ENCODE measurements around the gene ZNF563. TPM values are rescaled to one million over a fixed set of nuclear protein-coding genes. Genes with fewer than 3 reads are reported as not detected.

ZNF563 gene
- total RNA-seq = 0.75 and 3.7 TPM in 2 replicates

- peak; percentile 75 for DNase-seq (ENCODE audit: low read depth)
These were observed at the start of gene ZNF563 for GRCh38 chr19:12333162-12334159. Gene ZNF563 (minus strand): TSS chr19:12333633. CDS start chr19:12333482, 151 bp downstream.

GRCh38 chr19:12380444-12380737, 47.0 kb upstream of the ZNF563 start:
- TF ChIP-seq CTCF (IDR thresholded peaks at IDR 0.05; ENCODE audit: insufficient read depth, low read length, poor library complexity, severe bottlenecking) = no peak
- no peak for DNase-seq (ENCODE audit: low read depth)
- Histone ChIP-seq H3K27me3 (ENCODE audit: control insufficient read depth, insufficient read depth, low read length) (no peaks in the 10 kb centered on the region), H3K36me3 (ENCODE audit: control insufficient read depth, insufficient read depth, low read length) (no peaks in the 10 kb centered on the region), H3K4me3 (ENCODE audit: low read depth, low read length) (no peak overlapping the region)

More at GRCh38 chr19:12333162-12334159, at the start of gene ZNF563:
- Histone ChIP-seq H3K36me3 (ENCODE audit: control insufficient read depth, insufficient read depth, low read length) (no peaks in the 10 kb centered on the region), H3K4me3 (ENCODE audit: low read depth, low read length) (peak within 1 kb of the TSS; percentile 68), H3K27me3 (ENCODE audit: control insufficient read depth, insufficient read depth, low read length) (no peaks in the 10 kb centered on the region)
- no peak for TF ChIP-seq CTCF (IDR thresholded peaks at IDR 0.05; ENCODE audit: insufficient read depth, low read length, poor library complexity, severe bottlenecking)

- H3K4me3 ChIP-seq (ENCODE audit: low read depth, low read length) = no peak overlapping the region
- DNase-seq (ENCODE audit: low read depth) = no peak
- TF ChIP-seq CTCF (IDR thresholded peaks at IDR 0.05; ENCODE audit: insufficient read depth, low read length, poor library complexity, severe bottlenecking) = no peak
- no peaks in the 10 kb centered on the region for H3K27me3 ChIP-seq (ENCODE audit: control insufficient read depth, insufficient read depth, low read length)
- no peaks in the 10 kb centered on the region for H3K36me3 ChIP-seq (ENCODE audit: control insufficient read depth, insufficient read depth, low read length)
These were observed 46.5 kb upstream of the ZNF563 start for GRCh38 chr19:12379732-12380443.

- no peak for TF ChIP-seq CTCF (IDR thresholded peaks at IDR 0.05; ENCODE audit: insufficient read depth, low read length, poor library complexity, severe bottlenecking)
- Histone ChIP-seq H3K4me3 (ENCODE audit: low read depth, low read length) (no peak overlapping the region), H3K36me3 (ENCODE audit: control insufficient read depth, insufficient read depth, low read length) (no peaks in the 10 kb centered on the region), H3K27me3 (ENCODE audit: control insufficient read depth, insufficient read depth, low read length) (no peaks in the 10 kb centered on the region)
- no peak for DNase-seq (ENCODE audit: low read depth)
These were observed 40.6 kb upstream of the ZNF563 start for GRCh38 chr19:12374026-12374425.

- DNase-seq (ENCODE audit: low read depth) = peak; percentile 59
- no peaks in the 10 kb centered on the region for H3K27me3 ChIP-seq (ENCODE audit: control insufficient read depth, insufficient read depth, low read length)
- H3K36me3 ChIP-seq (ENCODE audit: control insufficient read depth, insufficient read depth, low read length) = no peaks in the 10 kb centered on the region
- H3K4me3 ChIP-seq (ENCODE audit: low read depth, low read length) = peak within 1 kb of the TSS; percentile 73
- peak; percentile 68 for TF ChIP-seq CTCF (IDR thresholded peaks at IDR 0.05; ENCODE audit: insufficient read depth, low read length, poor library complexity, severe bottlenecking)
These were observed 32.1 kb upstream of the ZNF563 start, which contains the start of gene ZNF442 for GRCh38 chr19:12365236-12366162. Gene ZNF442 (minus strand): TSS chr19:12365683. CDS start chr19:12363631, 2,052 bp downstream.

Measured in kidney epithelial cell (primary cell).